HepG2 (cell line): ENCODE data around the gene GLS2. TPM values are rescaled to one million over a fixed set of nuclear protein-coding genes. Genes with fewer than 3 reads are reported as not detected.

Source experiments
- ATF7-NPFF ChIP-seq: sonication (generic); formaldehyde crosslinking; IDR thresholded peaks from 2 replicates; pipeline ENCODE4 v1.8.1; 2023; ENCODE audit warnings: mild to moderate bottlenecking, low read depth, missing genetic modification reagents, moderate library complexity
- FOXA3 ChIP-seq: IDR thresholded peaks from 2 replicates; pipeline ENCODE4 v1.6.1; 2016; ENCODE audit warnings: missing genetic modification reagents, missing compliant biosample characterization
- IRF2 ChIP-seq: IDR thresholded peaks from 2 replicates; pipeline ENCODE4 v1.6.1; 2018; ENCODE audit warnings: missing genetic modification reagents, missing compliant biosample characterization
- NCOA1 ChIP-seq: sonication (generic); formaldehyde crosslinking; IDR thresholded peaks from 2 replicates; pipeline ENCODE4 v1.9.0; 2021; ENCODE audit warnings: missing genetic modification reagents
- NR0B2 ChIP-seq: sonication (generic); formaldehyde crosslinking; IDR thresholded peaks from 2 replicates; pipeline ENCODE4 v1.4.0; 2020; ENCODE audit warnings: mild to moderate bottlenecking, missing genetic modification reagents
- PRDM10 ChIP-seq: sonication (generic); formaldehyde crosslinking; IDR thresholded peaks from 2 replicates; pipeline ENCODE4 v1.4.0; 2020; ENCODE audit warnings: low read depth, missing genetic modification reagents
- PTBP1 ChIP-seq: fragments of 200-400 bp; formaldehyde crosslinking; IDR thresholded peaks from 2 replicates; pipeline ENCODE4 v1.6.1; 2018; ENCODE audit warnings: low read length, low read depth; ENCODE audit not compliant: poor library complexity, severe bottlenecking
- ZNF10 ChIP-seq: sonication (generic); formaldehyde crosslinking; IDR thresholded peaks from 2 replicates; pipeline ENCODE4 v1.4.0; 2020; ENCODE audit warnings: mild to moderate bottlenecking, low read depth, missing genetic modification reagents, borderline replicate concordance
- ZNF263 ChIP-seq: sonication (generic); formaldehyde crosslinking; IDR thresholded peaks from 2 replicates; pipeline ENCODE4 v1.4.0; 2020; ENCODE audit warnings: missing genetic modification reagents
- ZNF496 ChIP-seq: sonication (generic); formaldehyde crosslinking; IDR thresholded peaks from 2 replicates; pipeline ENCODE4 v1.8.1; 2023; ENCODE audit warnings: mild to moderate bottlenecking, moderate library complexity, missing genetic modification reagents; ENCODE audit not compliant: insufficient replicate concordance
- ZNF747 ChIP-seq: sonication (generic); formaldehyde crosslinking; IDR thresholded peaks from 2 replicates; pipeline ENCODE4 v1.8.1; 2023; ENCODE audit warnings: missing genetic modification reagents, mild to moderate bottlenecking, borderline replicate concordance
- ZNF780A ChIP-seq: sonication (generic); formaldehyde crosslinking; IDR thresholded peaks from 2 replicates; pipeline ENCODE4 v1.8.0; 2022; ENCODE audit warnings: mild to moderate bottlenecking, missing genetic modification reagents, moderate library complexity
- polyA plus RNA-seq, 8 experiments: library from polyadenylated mRNA; depleted of rRNA in 3 of 8; stranded (reverse) in 7 of 8; unstranded in 1 of 8; fragments of >200 nt; fragmentation: Illumina TruSeq in 4 of 8; extraction: Trizol in 4 of 8; gene quantifications; 2 replicates each; pipeline versions ENCODE4 v1.2.1 to v1.2.3, GENCODE V29; 2011 to 2016; ENCODE audit warnings: low read depth in 4 of 8, missing spikeins in 1 of 8, mixed read lengths in 1 of 8; ENCODE audit not compliant: insufficient read depth in 1 of 8
- total RNA-seq, 5 experiments: library from RNA; depleted of rRNA; stranded (reverse); fragments of >200 nt; fragmentation: Illumina TruSeq; extraction: Trizol; gene quantifications; 2 replicates each; pipeline ENCODE4 v1.2.3, GENCODE V29; 2016; ENCODE audit warnings: low read depth in 1 of 5
- TF ChIP-seq, protein P1 (sequence below): sonication (generic); formaldehyde crosslinking; IDR thresholded peaks from 2 replicates; pipeline ENCODE4 v1.5.1; 2020; ENCODE audit warnings: missing genetic modification reagents, mild to moderate bottlenecking, borderline replicate concordance
- TF ChIP-seq, protein P2 (sequence below): sonication (generic); formaldehyde crosslinking; IDR thresholded peaks from 2 replicates; pipeline ENCODE4 v1.5.0; 2020; ENCODE audit warnings: missing genetic modification reagents
- TF ChIP-seq, protein P3 (sequence below): sonication (generic); formaldehyde crosslinking; IDR thresholded peaks from 2 replicates; pipeline ENCODE4 v1.4.0; 2020; ENCODE audit warnings: missing genetic modification reagents, borderline replicate concordance
- TF ChIP-seq, protein P4 (sequence below): sonication (generic); formaldehyde crosslinking; IDR thresholded peaks from 2 replicates; pipeline ENCODE4 v1.4.0; 2020; ENCODE audit warnings: missing genetic modification reagents

Gene GLS2
- total and polyA plus RNA-seq, 2 of the 13 experiments (the other 11 are each of a cell fraction or from before 2014, with no cell fraction given), result 8.6 to 12.2 TPM

GRCh38 chr12:56468216-56469006 lies 19.6 kb downstream of the GLS2 start, which contains the start of gene SPRYD4 (continued):
- TF ChIP-seq, protein P1, sequence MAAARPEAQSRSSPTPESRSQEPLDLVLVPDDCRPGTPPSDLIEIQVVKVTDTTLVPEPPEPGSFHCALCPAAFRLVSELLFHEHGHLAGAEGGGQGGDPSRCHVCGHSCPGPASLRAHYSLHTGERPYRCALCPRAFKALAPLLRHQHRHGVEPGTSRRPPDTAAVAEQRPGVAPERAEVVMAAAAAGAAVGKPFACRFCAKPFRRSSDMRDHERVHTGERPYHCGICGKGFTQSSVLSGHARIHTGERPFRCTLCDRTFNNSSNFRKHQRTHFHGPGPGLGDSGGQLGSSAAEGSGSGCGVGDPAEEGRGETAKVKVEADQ (CRISPR knock-in tag), result peak; percentile 94
- TF ChIP-seq ZNF263, result no peak
- TF ChIP-seq ZNF496 (CRISPR knock-in tag), result no peak
- TF ChIP-seq, protein P2, sequence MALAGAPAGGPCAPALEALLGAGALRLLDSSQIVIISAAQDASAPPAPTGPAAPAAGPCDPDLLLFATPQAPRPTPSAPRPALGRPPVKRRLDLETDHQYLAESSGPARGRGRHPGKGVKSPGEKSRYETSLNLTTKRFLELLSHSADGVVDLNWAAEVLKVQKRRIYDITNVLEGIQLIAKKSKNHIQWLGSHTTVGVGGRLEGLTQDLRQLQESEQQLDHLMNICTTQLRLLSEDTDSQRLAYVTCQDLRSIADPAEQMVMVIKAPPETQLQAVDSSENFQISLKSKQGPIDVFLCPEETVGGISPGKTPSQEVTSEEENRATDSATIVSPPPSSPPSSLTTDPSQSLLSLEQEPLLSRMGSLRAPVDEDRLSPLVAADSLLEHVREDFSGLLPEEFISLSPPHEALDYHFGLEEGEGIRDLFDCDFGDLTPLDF (CRISPR knock-in tag), result peak; percentile 86
- TF ChIP-seq, protein P3, sequence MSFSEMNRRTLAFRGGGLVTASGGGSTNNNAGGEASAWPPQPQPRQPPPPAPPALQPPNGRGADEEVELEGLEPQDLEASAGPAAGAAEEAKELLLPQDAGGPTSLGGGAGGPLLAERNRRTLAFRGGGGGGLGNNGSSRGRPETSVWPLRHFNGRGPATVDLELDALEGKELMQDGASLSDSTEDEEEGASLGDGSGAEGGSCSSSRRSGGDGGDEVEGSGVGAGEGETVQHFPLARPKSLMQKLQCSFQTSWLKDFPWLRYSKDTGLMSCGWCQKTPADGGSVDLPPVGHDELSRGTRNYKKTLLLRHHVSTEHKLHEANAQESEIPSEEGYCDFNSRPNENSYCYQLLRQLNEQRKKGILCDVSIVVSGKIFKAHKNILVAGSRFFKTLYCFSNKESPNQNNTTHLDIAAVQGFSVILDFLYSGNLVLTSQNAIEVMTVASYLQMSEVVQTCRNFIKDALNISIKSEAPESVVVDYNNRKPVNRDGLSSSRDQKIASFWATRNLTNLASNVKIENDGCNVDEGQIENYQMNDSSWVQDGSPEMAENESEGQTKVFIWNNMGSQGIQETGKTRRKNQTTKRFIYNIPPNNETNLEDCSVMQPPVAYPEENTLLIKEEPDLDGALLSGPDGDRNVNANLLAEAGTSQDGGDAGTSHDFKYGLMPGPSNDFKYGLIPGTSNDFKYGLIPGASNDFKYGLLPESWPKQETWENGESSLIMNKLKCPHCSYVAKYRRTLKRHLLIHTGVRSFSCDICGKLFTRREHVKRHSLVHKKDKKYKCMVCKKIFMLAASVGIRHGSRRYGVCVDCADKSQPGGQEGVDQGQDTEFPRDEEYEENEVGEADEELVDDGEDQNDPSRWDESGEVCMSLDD (CRISPR knock-in tag), result peak; percentile 55; the same call in 1 of the 2 replicates
- TF ChIP-seq FOXA3 (CRISPR knock-in tag), result peak; percentile 70
- peak; percentile 97 for TF ChIP-seq IRF2 (CRISPR knock-in tag)
- no peak for TF ChIP-seq PTBP1
- TF ChIP-seq ZNF10 (CRISPR knock-in tag), result no peak
- TF ChIP-seq PRDM10, result no peak; the same call in 1 of the 2 replicates
- peak; percentile 49; the same call in 1 of the 2 replicates for TF ChIP-seq NCOA1
- TF ChIP-seq, protein P4, sequence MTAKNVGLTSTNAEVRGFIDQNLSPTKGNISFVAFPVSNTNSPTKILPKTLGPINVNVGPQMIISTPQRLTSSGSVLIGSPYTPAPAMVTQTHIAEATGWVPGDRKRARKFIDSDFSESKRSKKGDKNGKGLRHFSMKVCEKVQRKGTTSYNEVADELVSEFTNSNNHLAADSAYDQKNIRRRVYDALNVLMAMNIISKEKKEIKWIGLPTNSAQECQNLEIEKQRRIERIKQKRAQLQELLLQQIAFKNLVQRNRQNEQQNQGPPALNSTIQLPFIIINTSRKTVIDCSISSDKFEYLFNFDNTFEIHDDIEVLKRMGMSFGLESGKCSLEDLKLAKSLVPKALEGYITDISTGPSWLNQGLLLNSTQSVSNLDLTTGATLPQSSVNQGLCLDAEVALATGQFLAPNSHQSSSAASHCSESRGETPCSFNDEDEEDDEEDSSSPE (CRISPR knock-in tag), result peak; percentile 97
- peak; percentile 81 for TF ChIP-seq ZNF780A (CRISPR knock-in tag)
- TF ChIP-seq ATF7-NPFF, result peak; percentile 65
- peak; percentile 96 for TF ChIP-seq NR0B2
- TF ChIP-seq ZNF747 (CRISPR knock-in tag), result peak; percentile 82
